Caco-2 (cell line): ENCODE measurements around the gene GRK2. TPM values are rescaled to one million over a fixed set of nuclear protein-coding genes. Genes with fewer than 3 reads are reported as not detected.
A peak's percentile ranks its signal among the peaks of the same experiment; 100 is the strongest.

ENCODE experiments used
- BruUV-seq: library from RNA; stranded (reverse); fragments of 400-500 nt; replicated peaks from 2 replicates; lab custom pipeline; 2021; lab: Mats Ljungman, UMichigan
- CTCF ChIA-PET: fragments of 300-600 bp; sonication (Branson Sonifier 250); formaldehyde crosslinking; loops from one replicate; lab custom pipeline; 2022; ENCODE audit warnings: antibody characterized with exemption; lab: Charles Lee
- POLR2A ChIA-PET: fragments of 300-600 bp; sonication (Branson Sonifier 250); formaldehyde crosslinking; loops from one replicate; lab custom pipeline; 2022; ENCODE audit warnings: antibody characterized with exemption; lab: Charles Lee
- DNase-seq, 2 experiments: peaks; one replicate each; pipeline versions ENCODE4 v3.0.0 to v3.0.0-alpha.2; 2020 to 2022
- H3K27me3 ChIP-seq: replicated peaks from 2 replicates; pipeline ENCODE4 v1.6.0; 2011; ENCODE audit warnings: low read length; ENCODE audit not compliant: control insufficient read depth, insufficient read depth
- H3K36me3 ChIP-seq: 2 replicates; pipeline ENCODE4 v1.5.1; 2011; ENCODE audit warnings: low read length; ENCODE audit not compliant: control insufficient read depth, insufficient read depth
- H3K4me1 ChIP-seq: fragments of 250-450 bp; sonication (Bioruptor Pico); 2 replicates; pipeline ENCODE4 v1.5.1; 2020; ENCODE audit warnings: mild to moderate bottlenecking
- H3K4me3 ChIP-seq: 2 replicates; pipeline ENCODE4 v1.5.1; 2011; ENCODE audit warnings: low read depth, mild to moderate bottlenecking, control low read depth, low read length
- H3K9me3 ChIP-seq: fragments of 250-450 bp; sonication (Bioruptor Pico); 2 replicates; pipeline ENCODE4 v1.5.1; 2020; ENCODE audit warnings: mild to moderate bottlenecking, moderate library complexity
- H3K27ac Mint-ChIP-seq: one replicate; pipeline ENCODE4 v1.8.0; 2022; ENCODE audit warnings: mixed read lengths; ENCODE audit not compliant: unreplicated experiment
- H3K27me3 Mint-ChIP-seq: one replicate; pipeline ENCODE4 v1.8.0; 2022; ENCODE audit warnings: mixed read lengths; ENCODE audit not compliant: insufficient read depth, unreplicated experiment
- H3K36me3 Mint-ChIP-seq: one replicate; pipeline ENCODE4 v1.8.0; 2022; ENCODE audit warnings: mild to moderate bottlenecking, mixed read lengths; ENCODE audit not compliant: insufficient read depth, unreplicated experiment
- H3K4me1 Mint-ChIP-seq: one replicate; pipeline ENCODE4 v1.8.0; 2022; ENCODE audit warnings: low read depth, mixed read lengths; ENCODE audit not compliant: unreplicated experiment
- H3K4me3 Mint-ChIP-seq: one replicate; pipeline ENCODE4 v1.8.0; 2022; ENCODE audit warnings: mild to moderate bottlenecking, moderate library complexity, mixed read lengths; ENCODE audit not compliant: unreplicated experiment
- H3K9me3 Mint-ChIP-seq: one replicate; pipeline ENCODE4 v1.8.0; 2022; ENCODE audit warnings: mixed read lengths; ENCODE audit not compliant: unreplicated experiment
- intact Hi-C: fragments of 100-400 bp; cut with micrococcal nuclease; formaldehyde crosslinking; loops from one replicate; pipeline ENCODE4 v1.10.0; 2022; ENCODE audit not compliant: unreplicated experiment
- total RNA-seq: library from RNA; stranded (reverse); gene quantifications from 2 replicates; pipeline ENCODE4 v1.2.3, GENCODE V29; 2022
- TF ChIP-seq, protein P1 (sequence below), 2 experiments: fragments of 200-600 bp in 1 of 2; IDR thresholded peaks; 1 replicate in 1 of 2; 2 replicates in 1 of 2; pipeline versions ENCODE4 v1.5.1 to v1.8.0; 2011 to 2022; ENCODE audit warnings: antibody characterized with exemption in 1 of 2, control low read depth in 1 of 2, inconsistent platforms in 1 of 2, low read depth in 1 of 2, low read length in 1 of 2, mild to moderate bottlenecking in 1 of 2, moderate library complexity in 1 of 2; ENCODE audit not compliant: insufficient read depth in 1 of 2, severe bottlenecking in 1 of 2, unreplicated experiment in 1 of 2

GRK2 gene
- total RNA-seq, 1 experiment from 2014 or later, result 120 TPM

- TSS peak; percentile 27 for BruUV-seq
- intact Hi-C loops, result loop anchor here (1.0 to 2.0 kb wide), 2 partner anchors 21 to 115 kb away; no protein-coding TSS in a partner anchor
- H3K27me3 ChIP-seq, result no peaks in the 10 kb centered on the region
- no peaks in the 10 kb centered on the region for H3K9me3 ChIP-seq
- Mint-ChIP-seq H3K36me3 (peaks cover 44% of the 10 kb centered on the region), H3K27ac (peak overlapping the region; percentile 95), H3K4me3 (peak overlapping the region; percentile 100), H3K4me1 (peaks cover 22% of the 10 kb centered on the region), H3K27me3 (no peaks in the 10 kb centered on the region), H3K9me3 (no peaks in the 10 kb centered on the region)
- ChIA-PET POLR2A (interaction anchor here (0.6 to 1.6 kb wide), 13 partner anchors 9 to 139 kb away, joined by 3 to 20 read pairs (median 3); partner anchors contain the start of gene ANKRD13D), CTCF (interaction anchor here (0.5 to 2.5 kb wide), 12 partner anchors 21 to 185 kb away, joined by 3 to 43 read pairs (median 4); partner anchors contain the start of genes ANKRD13D and SSH3)
- peak overlapping the region; percentile 75 for H3K4me3 ChIP-seq
- no peak for DNase-seq
- TF ChIP-seq, protein P1, sequence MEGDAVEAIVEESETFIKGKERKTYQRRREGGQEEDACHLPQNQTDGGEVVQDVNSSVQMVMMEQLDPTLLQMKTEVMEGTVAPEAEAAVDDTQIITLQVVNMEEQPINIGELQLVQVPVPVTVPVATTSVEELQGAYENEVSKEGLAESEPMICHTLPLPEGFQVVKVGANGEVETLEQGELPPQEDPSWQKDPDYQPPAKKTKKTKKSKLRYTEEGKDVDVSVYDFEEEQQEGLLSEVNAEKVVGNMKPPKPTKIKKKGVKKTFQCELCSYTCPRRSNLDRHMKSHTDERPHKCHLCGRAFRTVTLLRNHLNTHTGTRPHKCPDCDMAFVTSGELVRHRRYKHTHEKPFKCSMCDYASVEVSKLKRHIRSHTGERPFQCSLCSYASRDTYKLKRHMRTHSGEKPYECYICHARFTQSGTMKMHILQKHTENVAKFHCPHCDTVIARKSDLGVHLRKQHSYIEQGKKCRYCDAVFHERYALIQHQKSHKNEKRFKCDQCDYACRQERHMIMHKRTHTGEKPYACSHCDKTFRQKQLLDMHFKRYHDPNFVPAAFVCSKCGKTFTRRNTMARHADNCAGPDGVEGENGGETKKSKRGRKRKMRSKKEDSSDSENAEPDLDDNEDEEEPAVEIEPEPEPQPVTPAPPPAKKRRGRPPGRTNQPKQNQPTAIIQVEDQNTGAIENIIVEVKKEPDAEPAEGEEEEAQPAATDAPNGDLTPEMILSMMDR (IDR thresholded peaks at IDR 0.05; ENCODE audit: insufficient read depth in 1 of 2, low read depth in 1 of 2, low read length in 1 of 2, severe bottlenecking in 1 of 2, unreplicated experiment in 1 of 2), result no peak
- peaks cover 22% of the 10 kb centered on the region for H3K4me1 ChIP-seq
- peaks cover 3% of the 10 kb centered on the region; the same call in 1 of the 2 replicates for H3K36me3 ChIP-seq
Observed at GRCh38 chr11:67267188-67268080, 1.2 kb downstream of the GRK2 start.

GRCh38 chr11:67268081-67268961, 2.0 kb downstream of the GRK2 start:
- Mint-ChIP-seq H3K27me3 (no peaks in the 10 kb centered on the region), H3K9me3 (no peaks in the 10 kb centered on the region), H3K36me3 (peaks cover 44% of the 10 kb centered on the region), H3K27ac (peak overlapping the region; percentile 95), H3K4me1 (peaks cover 14% of the 10 kb centered on the region), H3K4me3 (peak overlapping the region; percentile 100)
- CTCF ChIA-PET, result interaction anchor here (0.5 to 2.5 kb wide), 4 partner anchors 20 to 114 kb away, joined by 4 to 43 read pairs (median 10); partner anchors contain the start of gene ANKRD13D
- intact Hi-C loops, result no loop called here
- Histone ChIP-seq H3K9me3 (no peaks in the 10 kb centered on the region), H3K4me1 (peaks cover 16% of the 10 kb centered on the region), H3K27me3 (no peaks in the 10 kb centered on the region), H3K36me3 (peaks cover 3% of the 10 kb centered on the region; the same call in 1 of the 2 replicates), H3K4me3 (peak overlapping the region; percentile 75)
- no peak for DNase-seq
- POLR2A ChIA-PET, result interaction anchor here (0.7 to 1.6 kb wide), 2 partner anchors 20 to 29 kb away, joined by 3 to 14 read pairs; partner anchors contain the start of gene ANKRD13D
- no TSS peak for BruUV-seq
- TF ChIP-seq, protein P1 (IDR thresholded peaks at IDR 0.05; ENCODE audit: insufficient read depth in 1 of 2, low read depth in 1 of 2, low read length in 1 of 2, severe bottlenecking in 1 of 2, unreplicated experiment in 1 of 2), result no peak
